HG03159 (cell line): ENCODE results near the gene SLC2A6.

Experiments
- ATAC-seq: cut with Tn5 transposase; IDR thresholded peaks from one replicate; pipeline ENCODE4 v1.9.1; 2021; ENCODE audit warnings: mild to moderate bottlenecking, moderate library complexity; ENCODE audit not compliant: unreplicated experiment

The SLC2A6 gene, protein sequence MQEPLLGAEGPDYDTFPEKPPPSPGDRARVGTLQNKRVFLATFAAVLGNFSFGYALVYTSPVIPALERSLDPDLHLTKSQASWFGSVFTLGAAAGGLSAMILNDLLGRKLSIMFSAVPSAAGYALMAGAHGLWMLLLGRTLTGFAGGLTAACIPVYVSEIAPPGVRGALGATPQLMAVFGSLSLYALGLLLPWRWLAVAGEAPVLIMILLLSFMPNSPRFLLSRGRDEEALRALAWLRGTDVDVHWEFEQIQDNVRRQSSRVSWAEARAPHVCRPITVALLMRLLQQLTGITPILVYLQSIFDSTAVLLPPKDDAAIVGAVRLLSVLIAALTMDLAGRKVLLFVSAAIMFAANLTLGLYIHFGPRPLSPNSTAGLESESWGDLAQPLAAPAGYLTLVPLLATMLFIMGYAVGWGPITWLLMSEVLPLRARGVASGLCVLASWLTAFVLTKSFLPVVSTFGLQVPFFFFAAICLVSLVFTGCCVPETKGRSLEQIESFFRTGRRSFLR

DNA sequence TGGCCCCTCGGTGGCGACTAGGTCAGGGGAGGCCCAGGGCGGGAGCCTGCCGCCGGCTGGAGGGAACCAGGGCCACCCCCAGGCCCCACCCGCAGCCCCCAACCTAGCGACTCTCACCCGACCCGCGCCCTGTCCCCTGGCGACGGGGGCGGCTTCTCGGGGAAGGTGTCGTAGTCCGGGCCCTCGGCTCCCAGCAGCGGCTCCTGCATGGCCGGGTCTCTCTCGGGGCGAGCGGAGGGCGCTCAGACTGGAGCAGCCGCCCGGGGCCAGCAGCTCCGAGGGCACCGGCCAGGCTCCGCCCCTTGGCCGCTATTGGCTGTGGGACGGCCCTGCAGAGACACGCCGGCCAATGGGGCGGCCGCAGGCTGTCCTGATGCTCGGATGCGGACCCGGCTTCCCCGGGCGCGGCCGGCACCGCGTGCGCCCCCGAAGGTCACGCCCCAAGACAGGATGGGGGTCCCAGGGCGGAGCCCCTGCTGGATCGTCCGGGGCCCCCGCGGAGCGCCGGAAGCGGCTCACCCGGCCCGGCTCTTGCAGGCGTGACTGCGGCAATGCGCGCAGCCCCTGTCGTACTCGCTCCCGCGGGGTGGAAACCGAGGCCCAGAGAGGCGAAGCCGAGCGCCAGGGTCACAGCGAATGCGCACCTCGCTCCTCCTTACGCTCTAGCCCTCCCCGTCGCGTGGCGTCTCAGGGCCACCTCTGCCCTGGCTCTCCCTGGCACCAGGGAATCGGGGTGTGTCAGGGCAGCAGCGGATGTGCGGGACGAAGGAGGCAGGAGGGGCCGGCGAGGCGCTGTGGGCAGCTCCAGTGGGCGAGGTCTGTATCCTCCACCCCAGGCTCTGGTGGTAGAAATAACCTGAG lies at the start of gene SLC2A6:
Gene SLC2A6, minus strand, starts transcription at position 249 of the 861 bp plus-strand sequence. Its CDS starts 40 bp downstream, at position 209.
- peak; percentile 86 for ATAC-seq

DNA sequence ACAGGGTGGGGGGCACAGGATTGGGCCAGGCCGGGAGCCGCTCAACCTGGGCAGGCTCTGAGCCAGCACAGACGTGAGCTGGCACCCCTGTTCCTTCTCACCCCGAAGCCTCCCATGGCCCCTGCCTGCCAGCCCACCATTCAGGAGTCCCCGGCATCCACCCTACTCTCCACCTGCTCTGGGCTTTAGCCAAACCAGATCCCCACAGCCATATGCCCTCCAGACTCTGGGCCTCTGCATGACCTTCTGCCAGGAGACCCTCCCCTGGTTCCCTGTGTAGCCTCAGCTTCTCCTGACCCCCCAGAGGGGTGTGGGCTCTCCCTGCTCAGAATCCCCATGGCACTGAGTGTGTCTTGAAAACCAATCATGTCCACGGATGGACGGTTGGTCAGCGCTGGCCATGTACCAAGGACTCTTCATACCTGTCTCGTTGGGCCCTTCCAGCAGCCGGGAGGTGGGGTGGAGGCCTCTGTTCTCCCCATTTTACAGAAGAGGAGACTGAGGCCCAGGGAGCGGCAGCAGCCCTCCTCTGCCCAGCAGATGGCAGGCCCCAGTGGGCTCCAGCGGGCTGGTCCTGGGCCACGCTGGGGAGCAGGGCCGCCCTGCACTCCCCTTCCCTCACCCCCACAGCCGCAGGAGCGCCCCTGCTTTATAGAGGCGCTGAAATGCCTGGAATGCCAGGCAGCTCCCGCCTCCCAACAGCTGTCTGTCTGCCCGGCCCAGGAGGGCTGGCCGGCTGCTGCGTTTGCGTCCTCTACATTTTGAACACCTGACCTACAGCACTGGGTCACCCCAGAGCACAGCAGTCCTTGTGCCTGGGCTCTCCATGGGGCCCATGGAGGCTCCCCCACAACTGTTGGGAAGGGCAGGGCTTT lies 49.3 kb upstream of the SLC2A6 start:
- no peak for ATAC-seq

DNA sequence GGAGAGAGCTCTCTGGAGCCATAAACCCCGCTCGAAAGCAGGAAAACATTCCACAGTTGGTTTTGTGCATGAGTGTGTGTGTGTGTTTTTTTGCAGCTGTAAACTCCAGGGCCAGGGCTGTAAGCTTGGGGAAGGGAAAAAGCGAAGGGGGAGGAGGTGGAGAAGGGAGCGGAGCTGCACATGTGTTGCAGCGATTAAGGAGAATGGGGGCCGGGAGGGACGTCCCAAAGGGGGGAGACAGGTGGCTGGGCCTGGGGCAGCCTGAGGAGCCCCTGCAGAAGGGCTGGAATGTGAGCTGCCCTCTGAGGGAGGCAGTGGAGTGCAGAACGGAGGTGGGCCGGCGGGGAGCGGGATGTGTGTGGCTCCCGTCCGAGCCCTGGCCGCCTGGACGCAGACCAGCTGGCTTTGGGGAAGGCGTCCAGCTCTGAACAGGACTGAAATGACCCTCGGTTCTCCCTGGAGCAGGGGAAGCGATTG lies 48.6 kb upstream of the SLC2A6 start:
- no peak for ATAC-seq

DNA sequence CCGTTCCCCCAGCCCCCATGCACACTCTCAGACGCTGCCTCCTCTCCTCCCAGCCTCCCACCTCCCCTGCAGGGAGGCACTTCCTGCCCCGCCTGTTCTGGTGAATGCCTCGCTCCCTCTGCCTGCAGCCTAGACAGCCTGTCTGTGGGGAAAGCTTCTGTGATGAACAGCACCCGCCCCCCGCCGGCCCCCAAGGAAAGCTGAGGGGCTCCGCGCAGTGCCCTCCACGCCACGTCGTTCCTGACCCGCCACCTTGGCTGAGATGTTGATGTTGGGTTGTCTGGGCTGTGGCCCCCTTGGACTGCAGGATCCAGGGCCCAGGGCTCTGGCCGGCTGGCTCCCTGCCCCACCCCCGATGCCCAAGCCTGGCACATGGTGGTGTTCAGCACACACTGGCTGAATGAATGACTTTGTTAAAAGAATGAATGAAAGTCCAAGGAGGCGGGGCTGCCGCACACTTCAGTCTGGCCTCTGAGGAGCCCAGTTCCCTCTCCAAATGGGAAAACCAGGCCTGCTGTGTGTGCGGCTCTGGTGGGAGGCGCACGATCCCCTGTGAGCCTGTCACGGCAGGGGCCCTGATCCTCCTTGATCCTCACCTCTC lies 47.9 kb upstream of the SLC2A6 start:
- ATAC-seq = no peak

DNA sequence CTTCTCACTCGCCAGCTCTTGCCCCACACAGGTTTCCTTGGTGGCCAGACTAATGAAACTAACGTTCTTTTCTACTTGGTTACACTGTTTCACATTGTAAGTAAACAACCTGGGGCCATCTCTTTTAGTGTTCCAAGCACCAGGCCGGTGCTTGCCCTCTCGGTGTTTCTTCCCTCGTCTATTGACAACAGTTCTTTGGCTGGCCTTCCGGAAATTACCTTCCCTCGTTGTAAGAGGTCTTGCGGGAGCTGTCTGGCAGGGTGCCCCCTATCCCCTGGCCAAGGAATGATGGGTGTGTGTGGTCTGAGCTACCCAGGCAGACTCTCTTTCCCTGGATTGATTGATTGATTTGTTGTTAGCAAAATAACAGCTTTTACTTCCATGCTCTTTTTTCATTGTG lies 46.8 kb upstream of the SLC2A6 start:
- ATAC-seq = no peak

DNA sequence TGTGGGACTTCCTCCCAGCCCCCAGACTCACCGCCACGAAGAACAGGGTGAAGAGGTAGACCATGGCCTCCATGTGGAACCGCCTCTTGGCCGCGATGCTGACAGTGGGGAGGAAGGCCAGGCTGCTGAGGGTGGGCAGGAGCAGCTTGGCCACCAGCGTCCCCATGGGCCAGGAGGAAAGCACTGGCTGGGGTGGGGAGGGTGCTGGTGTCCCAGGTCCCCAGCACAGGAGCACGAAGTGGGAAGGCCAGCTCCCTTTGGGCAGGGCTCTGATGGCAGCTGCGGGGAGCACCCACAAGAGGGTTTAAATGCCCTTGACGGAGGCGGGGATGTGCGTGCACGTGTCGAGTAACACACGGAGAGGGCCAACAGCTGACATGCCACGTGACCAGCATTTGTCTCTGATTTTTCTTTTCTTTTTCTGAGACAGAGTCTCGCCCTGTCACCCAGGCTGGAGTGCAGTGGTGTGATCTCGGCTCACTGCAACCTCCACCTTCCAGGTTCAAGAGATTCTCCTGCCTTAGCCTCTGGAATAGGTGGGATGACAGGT lies 45.9 kb upstream of the SLC2A6 start, which contains the start of gene MYMK:
Gene MYMK, minus strand, starts transcription at position 281 of the 550 bp plus-strand sequence. Its CDS starts 115 bp downstream, at position 166.
- no peak for ATAC-seq

DNA sequence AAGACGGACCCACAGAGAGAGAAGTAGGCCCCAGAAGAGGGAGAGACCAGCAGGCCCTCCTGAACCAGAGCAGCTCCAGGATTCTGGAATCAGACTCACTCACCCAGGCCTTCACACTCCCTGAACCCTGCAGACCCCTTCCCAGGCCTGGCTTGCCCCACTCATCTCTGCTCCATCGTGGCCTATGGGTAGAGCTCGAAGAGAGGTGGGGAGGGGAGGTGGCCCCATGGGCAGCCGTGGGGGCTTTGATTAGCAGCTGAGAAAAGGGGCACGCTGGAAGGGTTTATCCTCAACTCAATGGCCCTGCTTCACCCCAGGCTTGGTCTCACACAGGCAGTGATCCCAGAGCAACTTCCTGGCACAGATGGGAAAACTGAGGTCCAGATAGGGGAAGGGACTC lies 45.2 kb upstream of the SLC2A6 start:
- no peak for ATAC-seq

DNA sequence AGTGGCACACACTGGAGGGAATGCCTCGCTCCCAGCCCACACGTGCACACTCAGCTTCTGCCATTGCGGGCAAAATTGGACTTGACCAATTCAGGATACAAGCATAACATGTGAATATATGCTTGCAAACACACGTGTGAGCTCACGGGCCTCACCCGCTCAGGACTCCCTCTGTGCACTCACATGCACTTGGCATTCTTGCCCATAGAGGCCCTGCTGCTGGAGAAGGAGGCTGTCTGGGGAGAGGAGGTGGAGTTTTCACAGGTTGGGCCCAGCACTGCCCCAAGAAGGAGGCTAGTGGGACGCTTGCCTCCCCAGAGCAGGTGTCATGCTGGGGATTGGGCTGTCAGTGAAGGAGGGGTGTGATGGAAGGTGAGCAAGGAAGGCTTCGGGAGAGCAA lies 44.2 kb upstream of the SLC2A6 start:
- ATAC-seq = no peak

DNA sequence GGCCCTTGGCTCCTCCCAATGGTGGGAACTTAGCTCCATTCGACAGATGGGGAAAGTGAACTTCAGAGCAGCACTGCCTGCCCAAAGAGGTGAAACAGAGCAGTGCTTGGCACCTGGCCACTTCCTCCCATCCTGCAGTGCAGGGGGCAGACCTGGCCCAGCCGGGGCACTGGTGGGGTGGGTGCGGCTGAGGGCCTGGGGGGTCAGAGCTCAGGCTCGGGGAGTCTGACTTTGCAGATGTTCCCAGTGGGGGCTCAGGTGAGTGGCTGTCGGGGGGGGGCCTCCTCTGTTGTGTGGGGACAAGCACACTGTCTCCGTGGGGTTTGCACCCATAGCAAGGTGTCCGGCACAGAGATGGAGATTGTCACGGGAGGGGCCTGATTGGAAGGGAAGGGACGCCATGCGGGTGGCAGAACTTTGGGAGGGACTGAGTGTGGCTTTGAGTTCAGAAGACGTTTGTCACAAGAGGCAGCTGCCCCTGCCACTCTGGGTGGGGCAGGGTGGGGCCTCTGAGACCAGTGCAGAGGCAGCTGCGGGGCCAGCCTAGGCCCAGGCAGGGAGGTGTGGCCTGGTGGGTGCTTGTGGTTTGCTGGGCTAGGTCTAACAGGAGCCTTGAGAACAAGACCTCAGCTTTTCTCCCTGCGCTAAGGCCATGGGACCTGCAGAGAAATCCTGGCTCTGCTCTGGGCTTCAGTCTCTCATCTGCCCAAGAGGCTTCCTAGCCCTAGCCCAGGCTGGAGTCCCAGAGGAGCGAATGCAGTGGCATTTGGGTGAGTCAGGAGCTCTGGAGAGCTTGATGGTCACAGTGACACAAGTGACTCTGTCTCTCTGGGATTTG lies 43.4 kb upstream of the SLC2A6 start:
- ATAC-seq = no peak

DNA sequence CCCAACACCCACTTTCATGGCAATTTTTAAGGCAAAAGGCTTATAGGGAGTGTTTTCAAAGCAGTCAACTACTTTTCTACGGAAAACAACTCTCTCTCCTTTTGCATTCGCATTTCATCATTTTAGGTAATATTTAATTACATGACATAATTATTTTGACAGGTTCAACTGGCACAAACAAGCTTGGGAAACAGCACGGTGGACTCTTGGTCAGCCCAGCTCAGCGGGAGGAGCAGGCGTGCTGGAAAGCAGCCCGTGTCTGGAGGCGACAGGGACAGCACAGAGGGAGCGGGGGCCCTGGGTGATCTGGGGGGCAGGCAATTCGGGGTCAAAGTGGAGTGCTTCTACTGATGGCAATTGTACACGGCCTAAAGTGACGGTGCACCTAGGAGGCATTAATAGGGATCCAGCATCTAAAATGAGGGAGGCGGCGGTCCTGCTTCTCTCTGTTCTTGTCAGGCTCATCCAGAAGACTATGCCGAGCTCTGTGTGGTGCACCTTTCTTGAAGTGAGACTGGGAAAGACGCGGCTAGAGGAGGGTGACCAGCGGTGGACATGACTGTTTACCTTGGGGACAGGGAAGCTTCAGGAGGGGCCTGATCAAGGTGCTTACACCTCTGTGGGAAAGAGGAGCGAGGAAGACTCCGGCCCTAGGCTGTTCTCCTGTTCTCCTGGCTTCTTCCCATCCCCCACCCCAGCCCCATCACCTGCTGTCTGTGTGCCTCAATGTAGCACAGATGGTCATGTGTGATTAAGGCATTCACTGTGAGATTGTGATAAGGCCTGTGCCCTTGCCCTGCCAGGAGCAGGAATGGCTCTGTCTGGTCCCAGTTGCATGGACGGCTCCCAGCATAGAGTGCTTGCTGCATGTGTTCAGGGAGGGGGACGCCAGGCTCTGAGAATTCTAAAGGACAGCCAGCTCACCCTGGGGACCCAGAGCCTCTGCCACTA lies 42.5 kb upstream of the SLC2A6 start:
- no peak for ATAC-seq

DNA sequence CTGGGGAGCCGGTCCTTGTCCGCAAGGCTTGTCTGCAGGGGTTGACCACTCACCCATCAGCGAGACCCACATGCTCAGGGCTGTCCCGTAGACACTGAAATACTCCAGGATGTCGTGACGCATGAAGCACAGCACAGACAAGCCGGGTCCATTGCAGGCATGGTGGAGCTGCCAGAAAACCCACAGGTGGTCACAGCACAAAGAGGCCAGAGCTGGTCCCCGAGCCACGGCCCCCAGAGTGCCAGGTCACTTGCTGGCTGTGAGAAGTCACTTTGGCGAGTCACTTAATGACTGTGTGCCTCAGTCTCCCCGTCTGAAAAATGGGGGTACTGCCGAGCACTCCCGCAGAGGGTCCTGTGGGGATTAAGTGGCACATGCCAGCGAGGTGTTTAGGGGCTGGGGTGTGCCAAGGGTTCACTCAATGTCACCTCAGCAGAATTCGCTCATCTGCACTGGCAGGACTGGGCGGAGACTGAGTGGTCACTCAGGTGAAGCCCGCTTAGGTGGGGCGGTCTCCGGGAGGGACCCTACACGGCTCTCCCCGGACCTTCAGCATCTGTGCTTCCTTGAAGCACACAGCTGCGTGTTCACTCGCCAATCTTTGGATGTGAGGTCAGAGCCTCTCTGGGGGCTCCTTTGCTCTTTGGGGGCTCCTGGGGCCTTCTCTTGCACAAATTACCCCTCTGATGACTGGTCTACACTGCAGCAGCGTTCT lies 41.4 kb upstream of the SLC2A6 start:
- ATAC-seq = no peak

DNA sequence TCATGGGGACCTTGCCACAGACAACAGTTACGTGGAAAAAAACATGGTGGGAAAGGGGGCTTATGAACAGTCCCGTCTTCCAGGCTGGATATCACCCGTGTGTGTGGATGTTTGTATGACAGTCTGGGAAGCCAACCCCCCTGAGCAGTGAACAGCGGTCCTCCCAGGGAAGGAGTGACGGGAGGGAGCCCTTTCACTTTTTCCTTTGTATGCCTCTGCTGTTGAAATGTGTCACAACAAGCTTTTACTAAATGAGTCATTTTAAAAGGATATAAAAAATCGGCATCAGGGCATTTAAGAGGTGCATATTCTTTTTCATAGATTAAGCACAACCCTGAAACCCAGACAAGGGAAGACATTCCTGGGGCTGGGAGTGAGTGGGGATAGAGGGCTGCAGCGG lies 40.8 kb upstream of the SLC2A6 start:
- no peak for ATAC-seq

DNA sequence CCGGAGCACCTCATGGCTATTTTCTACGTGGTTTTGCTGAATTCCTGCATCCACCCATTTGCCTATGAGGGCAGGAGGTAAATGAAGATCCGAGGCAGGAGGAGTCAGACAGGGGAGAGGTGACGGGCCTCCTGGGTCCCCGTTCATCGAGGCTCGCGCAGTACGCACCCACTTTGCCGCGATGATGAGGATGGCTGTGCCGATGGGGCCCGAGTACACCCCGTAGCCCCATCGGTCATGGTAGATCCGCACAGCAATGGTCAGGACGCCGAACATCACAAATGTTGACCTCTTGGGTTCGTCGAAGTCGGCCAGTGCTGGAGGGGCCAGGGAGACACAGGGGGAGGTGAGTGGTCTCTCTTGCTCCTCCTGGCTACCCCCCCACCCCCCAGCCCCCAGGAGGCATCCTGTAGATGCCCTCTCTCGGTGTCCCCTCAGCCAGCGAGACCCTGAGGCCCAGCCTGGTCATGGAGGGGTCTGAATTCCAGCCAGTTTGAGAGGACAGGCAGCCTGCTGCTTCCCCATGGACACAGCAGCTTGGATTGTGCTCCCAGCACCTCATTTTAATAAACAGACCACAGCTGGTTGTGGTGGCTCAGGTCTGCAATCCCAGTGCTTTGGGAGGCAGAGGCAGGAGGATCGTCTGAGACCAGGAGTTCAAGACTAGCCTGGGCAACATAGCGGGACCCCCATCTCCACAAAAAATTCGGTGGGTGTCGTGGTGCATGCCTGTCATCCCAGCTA lies 40.0 kb upstream of the SLC2A6 start:
- no peak for ATAC-seq

DNA sequence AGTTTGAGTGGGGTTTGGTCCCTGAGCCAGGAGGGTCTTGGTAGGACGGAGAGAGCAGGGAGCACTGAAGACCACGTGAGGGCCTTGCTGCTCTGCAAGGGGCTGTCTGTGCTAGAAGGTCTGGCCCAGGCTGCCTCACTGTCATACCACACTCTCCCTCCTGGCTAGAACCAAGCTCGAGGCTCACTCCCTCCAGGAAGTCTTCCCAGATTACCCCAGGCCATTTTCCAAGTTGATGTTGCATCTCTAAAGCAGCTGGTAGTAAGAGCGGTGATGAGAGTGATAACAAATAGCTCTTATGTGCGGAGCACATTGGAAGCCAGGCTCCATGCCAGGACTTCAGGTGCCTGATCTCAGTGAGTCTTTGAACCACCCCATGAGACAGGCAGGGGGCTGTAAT lies 39.3 kb upstream of the SLC2A6 start:
- no peak for ATAC-seq

DNA sequence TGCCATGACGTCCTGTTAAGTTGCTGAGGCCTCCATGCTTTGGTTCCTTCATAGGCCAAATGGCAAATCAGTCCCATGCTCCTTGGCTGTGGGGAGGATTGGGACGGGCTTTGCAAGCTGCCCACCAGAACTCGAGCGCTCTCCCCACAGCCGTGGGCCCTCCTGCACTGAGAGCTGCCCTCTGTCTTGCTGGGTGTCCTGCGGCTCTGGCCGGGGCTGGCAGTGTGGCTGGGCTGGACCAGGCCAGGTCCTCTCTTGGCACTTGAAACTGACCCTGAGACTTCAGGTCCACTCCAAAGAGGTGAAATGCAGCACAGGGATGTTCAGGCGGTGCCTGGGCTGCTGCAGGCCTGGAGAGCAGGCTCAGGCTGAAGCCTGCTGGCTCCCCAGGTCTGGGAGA lies 38.8 kb upstream of the SLC2A6 start:
- ATAC-seq = no peak

DNA sequence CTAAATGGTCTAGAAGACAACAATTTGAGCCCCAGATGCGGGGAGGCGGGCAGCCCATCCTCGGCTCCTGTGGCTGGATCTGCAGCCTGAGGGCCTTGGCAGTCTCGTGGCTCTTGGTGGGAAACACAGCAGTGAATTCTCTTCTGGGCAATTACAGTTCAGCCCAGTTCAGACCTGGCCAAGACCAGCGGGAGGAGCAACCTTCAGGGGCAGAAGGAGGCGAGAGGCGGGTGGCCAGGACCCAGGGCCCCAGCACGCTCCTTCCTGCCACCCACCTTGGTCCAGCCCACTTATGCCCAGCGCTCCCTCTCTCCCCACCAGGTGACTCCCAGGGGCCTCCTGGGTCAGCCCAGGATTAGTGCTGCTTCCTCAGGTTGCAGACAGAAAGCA lies 38.1 kb upstream of the SLC2A6 start:
- no peak for ATAC-seq
